DOHH2 (cell line): ENCODE results near the gene PRELID1.

Experiments used
- H3F3A ChIP-seq: fragments of 200-600 bp; sonication (generic), shearing (Covaris generic); 2 replicates; pipeline ENCODE4 v1.6.0; 2016; ENCODE audit warnings: antibody characterized with exemption, mild to moderate bottlenecking; ENCODE audit not compliant: control insufficient read depth, insufficient read depth
- H3K27ac ChIP-seq: fragments of 200-600 bp; sonication (generic); 2 replicates; pipeline ENCODE4 v1.5.1; 2014; ENCODE audit warnings: low read depth, mild to moderate bottlenecking, low read length, moderate library complexity
- H3K27me3 ChIP-seq: fragments of 200-600 bp; sonication (generic); 2 replicates; pipeline ENCODE4 v1.6.1; 2014; ENCODE audit warnings: mild to moderate bottlenecking, low read length, mixed read lengths; ENCODE audit not compliant: control insufficient read depth
- H3K36me3 ChIP-seq: fragments of 200-600 bp; sonication (generic); 2 replicates; pipeline ENCODE4 v1.6.1; 2014; ENCODE audit warnings: mild to moderate bottlenecking, low read length, moderate library complexity, mixed read lengths; ENCODE audit not compliant: control insufficient read depth
- H3K4me1 ChIP-seq: fragments of 200-600 bp; sonication (generic); 2 replicates; pipeline ENCODE4 v1.6.1; 2014; ENCODE audit warnings: mild to moderate bottlenecking, low read length, mixed read lengths; ENCODE audit not compliant: control insufficient read depth
- H3K4me2 ChIP-seq: fragments of 200-600 bp; sonication (generic); 2 replicates; pipeline ENCODE4 v1.6.0; 2014; ENCODE audit warnings: mild to moderate bottlenecking, low read length, moderate library complexity
- H3K4me3 ChIP-seq: fragments of 200-600 bp; sonication (generic); 2 replicates; pipeline ENCODE4 v1.5.1; 2014; ENCODE audit warnings: mild to moderate bottlenecking, low read length, mixed read lengths
- H3K79me2 ChIP-seq: fragments of 200-600 bp; sonication (generic); 2 replicates; pipeline ENCODE4 v1.6.1; 2014; ENCODE audit warnings: mild to moderate bottlenecking, low read length, mixed read lengths; ENCODE audit not compliant: control insufficient read depth
- H3K9me2 ChIP-seq: fragments of 200-600 bp; sonication (generic); replicated peaks from 2 replicates; pipeline ENCODE4 v1.6.1; 2014; ENCODE audit warnings: mild to moderate bottlenecking, low read length, mixed read lengths; ENCODE audit not compliant: control insufficient read depth
- H3K9me3 ChIP-seq: fragments of 200-600 bp; sonication (generic); 2 replicates; pipeline ENCODE4 v1.6.1; 2014; ENCODE audit warnings: antibody characterized with exemption, low read length, mixed read lengths; ENCODE audit not compliant: control insufficient read depth, insufficient read depth
- H4K20me1 ChIP-seq: fragments of 200-600 bp; sonication (generic); 2 replicates; pipeline ENCODE4 v1.6.0; 2014; ENCODE audit warnings: low read depth, mild to moderate bottlenecking, antibody characterized with exemption, low read length, moderate library complexity; ENCODE audit not compliant: control insufficient read depth, insufficient read depth
- EZH2phosphoT487 ChIP-seq: fragments of 200-600 bp; sonication (generic); IDR thresholded peaks from 2 replicates; pipeline ENCODE4 v1.6.1; 2017; ENCODE audit warnings: borderline replicate concordance, mild to moderate bottlenecking, antibody characterized with exemption, low read length, moderate library complexity, mixed read lengths
- TF ChIP-seq, protein P1 (sequence below): fragments of 200-600 bp; sonication (generic); IDR thresholded peaks from one replicate; pipeline ENCODE4 v1.5.1; 2014; ENCODE audit warnings: antibody characterized with exemption, mild to moderate bottlenecking, low read depth, low read length; ENCODE audit not compliant: poor library complexity, severe bottlenecking

The PRELID1 gene

DNA sequence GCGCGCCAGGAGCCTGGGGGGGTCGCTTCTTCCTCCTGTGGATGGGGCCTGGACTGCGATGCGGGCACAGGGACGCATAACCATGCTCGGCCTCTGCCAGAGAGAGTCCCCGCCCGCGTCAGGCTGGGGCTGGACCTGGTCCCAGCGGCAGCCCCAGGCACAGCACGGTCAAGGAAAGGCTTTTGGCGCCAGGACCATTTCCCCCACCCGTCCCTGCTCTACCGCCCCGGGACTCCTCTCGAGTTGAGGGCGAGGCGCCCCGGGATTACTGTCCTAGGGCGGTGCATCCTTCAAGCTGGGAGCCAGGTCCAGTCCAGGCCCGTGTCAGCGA is 7.8 kb downstream of the PRELID1 start:
- H3K27ac ChIP-seq = peak overlapping the region; percentile 84

DNA sequence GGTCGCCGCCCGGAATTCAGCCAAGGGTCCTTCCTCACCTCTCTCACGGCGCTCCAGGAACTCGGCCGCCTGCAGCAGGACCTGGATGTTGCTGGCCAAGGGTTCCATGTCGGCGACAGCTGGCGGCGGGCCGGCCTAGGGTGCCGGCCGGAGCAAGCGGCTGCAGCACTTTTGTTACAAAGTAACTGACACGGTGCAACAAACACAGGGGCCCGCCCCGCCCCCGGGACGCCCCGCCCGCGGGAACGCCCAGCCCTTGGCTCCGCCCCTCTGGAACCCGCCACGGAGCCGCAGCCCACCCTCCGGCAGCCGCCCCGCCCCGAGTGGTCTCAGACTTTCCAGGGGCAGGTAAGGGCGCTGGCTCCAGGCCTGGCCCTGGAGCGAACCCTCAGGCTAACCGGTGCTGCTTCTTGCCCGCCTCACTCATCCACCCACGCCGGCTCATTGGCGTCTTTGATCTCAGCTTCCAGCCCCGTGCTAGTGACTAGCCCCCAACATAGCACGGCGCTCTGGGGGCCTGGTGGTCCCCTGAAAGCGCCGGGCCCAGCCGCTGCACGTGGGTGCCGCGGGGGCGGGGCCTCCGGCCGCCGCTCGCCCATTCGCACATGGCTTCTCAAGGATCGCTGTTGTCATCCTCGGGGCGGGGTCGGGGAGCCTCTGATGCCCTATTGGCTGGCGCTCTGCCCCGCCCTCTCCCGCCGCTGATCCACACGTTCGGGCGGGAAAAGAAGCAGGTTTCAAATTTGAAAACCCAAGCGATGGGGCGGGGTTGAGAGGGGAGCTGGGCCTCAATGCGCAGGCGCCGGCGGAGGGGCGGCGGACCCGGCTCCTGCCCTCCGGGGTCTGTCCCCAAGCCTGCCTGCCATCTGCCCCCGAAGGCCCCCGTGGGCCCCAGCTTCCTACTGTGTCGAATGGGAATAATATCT is 8.4 kb downstream of the PRELID1 start, which contains the start of gene MXD3:
Gene MXD3, minus strand, starts transcription at position 176 of the 926 bp plus-strand sequence. Its CDS starts 68 bp downstream, at position 108.
- Histone ChIP-seq H3K9me2 (no peaks in the 10 kb centered on the region), H3K4me3 (peak within 1 kb of the TSS; percentile 83), H4K20me1 (peaks cover 13% of the 10 kb centered on the region), H3K4me2 (peak within 1 kb of the TSS; percentile 94), H3F3A (peaks cover 14% of the 10 kb centered on the region), H3K79me2 (peaks cover 33% of the 10 kb centered on the region), H3K9me3 (no peaks in the 10 kb centered on the region), H3K27ac (peak within 1 kb of the TSS; percentile 84), H3K4me1 (peaks cover 53% of the 10 kb centered on the region), H3K36me3 (peaks cover 45% of the 10 kb centered on the region), H3K27me3 (no peaks in the 10 kb centered on the region)
- TF ChIP-seq, protein P1, sequence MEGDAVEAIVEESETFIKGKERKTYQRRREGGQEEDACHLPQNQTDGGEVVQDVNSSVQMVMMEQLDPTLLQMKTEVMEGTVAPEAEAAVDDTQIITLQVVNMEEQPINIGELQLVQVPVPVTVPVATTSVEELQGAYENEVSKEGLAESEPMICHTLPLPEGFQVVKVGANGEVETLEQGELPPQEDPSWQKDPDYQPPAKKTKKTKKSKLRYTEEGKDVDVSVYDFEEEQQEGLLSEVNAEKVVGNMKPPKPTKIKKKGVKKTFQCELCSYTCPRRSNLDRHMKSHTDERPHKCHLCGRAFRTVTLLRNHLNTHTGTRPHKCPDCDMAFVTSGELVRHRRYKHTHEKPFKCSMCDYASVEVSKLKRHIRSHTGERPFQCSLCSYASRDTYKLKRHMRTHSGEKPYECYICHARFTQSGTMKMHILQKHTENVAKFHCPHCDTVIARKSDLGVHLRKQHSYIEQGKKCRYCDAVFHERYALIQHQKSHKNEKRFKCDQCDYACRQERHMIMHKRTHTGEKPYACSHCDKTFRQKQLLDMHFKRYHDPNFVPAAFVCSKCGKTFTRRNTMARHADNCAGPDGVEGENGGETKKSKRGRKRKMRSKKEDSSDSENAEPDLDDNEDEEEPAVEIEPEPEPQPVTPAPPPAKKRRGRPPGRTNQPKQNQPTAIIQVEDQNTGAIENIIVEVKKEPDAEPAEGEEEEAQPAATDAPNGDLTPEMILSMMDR = no peak
- no peak for TF ChIP-seq EZH2phosphoT487

More for the DNA sequence above, 7.8 kb downstream of the PRELID1 start:
- peaks cover 51% of the 10 kb centered on the region for H3K36me3 ChIP-seq
- H3K9me2 ChIP-seq = no peaks in the 10 kb centered on the region
- peaks cover 13% of the 10 kb centered on the region for H4K20me1 ChIP-seq
- H3K4me2 ChIP-seq = peak overlapping the region; percentile 94
- peaks cover 58% of the 10 kb centered on the region for H3K4me1 ChIP-seq
- peak overlapping the region; percentile 83 for H3K4me3 ChIP-seq
- TF ChIP-seq, protein P1 = no peak
- no peak for TF ChIP-seq EZH2phosphoT487
- H3K79me2 ChIP-seq = peaks cover 33% of the 10 kb centered on the region
- no peaks in the 10 kb centered on the region for H3K27me3 ChIP-seq
- no peaks in the 10 kb centered on the region for H3K9me3 ChIP-seq
- H3F3A ChIP-seq = peaks cover 16% of the 10 kb centered on the region

DNA sequence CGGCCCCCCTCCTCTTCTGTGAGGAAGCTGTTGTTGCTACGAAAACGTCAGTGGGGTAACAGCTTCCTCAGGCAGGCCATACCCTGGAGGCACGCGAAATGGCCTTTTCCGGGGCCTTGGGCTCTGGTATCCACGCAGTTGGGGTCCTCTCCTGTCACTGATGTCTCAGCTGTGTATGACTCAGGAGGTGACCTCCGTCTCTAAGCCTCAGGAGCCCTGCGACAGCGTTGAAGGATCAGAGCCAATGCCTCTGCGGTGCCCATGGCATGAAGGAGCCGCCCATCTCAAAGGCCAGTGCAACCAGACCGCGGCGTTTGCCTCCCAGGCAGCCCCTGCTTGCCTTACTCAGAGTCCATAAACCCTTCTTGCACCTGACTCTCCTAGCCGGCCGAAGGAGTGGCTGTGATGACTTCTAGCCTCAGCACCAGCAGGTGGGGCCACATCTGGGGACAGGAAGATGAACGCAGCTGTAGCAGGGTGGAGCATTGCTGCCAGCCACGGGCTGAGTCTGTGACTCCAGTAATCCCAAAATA is 9.1 kb downstream of the PRELID1 start:
- H3K4me2 ChIP-seq = peak overlapping the region; percentile 94
- peak overlapping the region; percentile 84 for H3K27ac ChIP-seq
- peaks cover 33% of the 10 kb centered on the region for H3K79me2 ChIP-seq
- no peaks in the 10 kb centered on the region for H3K27me3 ChIP-seq
- H3F3A ChIP-seq = peaks cover 13% of the 10 kb centered on the region; the same call in 1 of the 2 replicates
- H3K9me3 ChIP-seq = no peaks in the 10 kb centered on the region
- H3K36me3 ChIP-seq = peaks cover 38% of the 10 kb centered on the region
- H3K4me1 ChIP-seq = peaks cover 46% of the 10 kb centered on the region
- H4K20me1 ChIP-seq = peaks cover 13% of the 10 kb centered on the region
- no peaks in the 10 kb centered on the region for H3K9me2 ChIP-seq
- TF ChIP-seq, protein P1 = peak; percentile 55
- TF ChIP-seq EZH2phosphoT487 = no peak
- H3K4me3 ChIP-seq = peak overlapping the region; percentile 83
